HT-29 (cell line): ENCODE results near the gene CDK5RAP3. TPM values are rescaled to one million over a fixed set of nuclear protein-coding genes. Genes with fewer than 3 reads are reported as not detected.
A peak's percentile ranks its signal among the peaks of the same experiment; 100 is the strongest.
"Not testable (repeated sequence)": the region's sequence is repeated elsewhere in the genome, so short reads cannot be mapped to it uniquely, and the experiment has no call there.

Source experiments
- DNase-seq: peaks from one replicate; pipeline ENCODE4 v3.0.0-alpha.2; 2015; ENCODE audit warnings: low spot score
- total RNA-seq: library from RNA; depleted of rRNA; stranded (reverse); fragments of >200 nt; shearing (Covaris generic); gene quantifications from 2 replicates; pipeline ENCODE4 v1.2.3, GENCODE V29; 2014; rRNA removed

The CDK5RAP3 gene
- total RNA-seq, result 132 and 142 TPM in 2 replicates

DNA sequence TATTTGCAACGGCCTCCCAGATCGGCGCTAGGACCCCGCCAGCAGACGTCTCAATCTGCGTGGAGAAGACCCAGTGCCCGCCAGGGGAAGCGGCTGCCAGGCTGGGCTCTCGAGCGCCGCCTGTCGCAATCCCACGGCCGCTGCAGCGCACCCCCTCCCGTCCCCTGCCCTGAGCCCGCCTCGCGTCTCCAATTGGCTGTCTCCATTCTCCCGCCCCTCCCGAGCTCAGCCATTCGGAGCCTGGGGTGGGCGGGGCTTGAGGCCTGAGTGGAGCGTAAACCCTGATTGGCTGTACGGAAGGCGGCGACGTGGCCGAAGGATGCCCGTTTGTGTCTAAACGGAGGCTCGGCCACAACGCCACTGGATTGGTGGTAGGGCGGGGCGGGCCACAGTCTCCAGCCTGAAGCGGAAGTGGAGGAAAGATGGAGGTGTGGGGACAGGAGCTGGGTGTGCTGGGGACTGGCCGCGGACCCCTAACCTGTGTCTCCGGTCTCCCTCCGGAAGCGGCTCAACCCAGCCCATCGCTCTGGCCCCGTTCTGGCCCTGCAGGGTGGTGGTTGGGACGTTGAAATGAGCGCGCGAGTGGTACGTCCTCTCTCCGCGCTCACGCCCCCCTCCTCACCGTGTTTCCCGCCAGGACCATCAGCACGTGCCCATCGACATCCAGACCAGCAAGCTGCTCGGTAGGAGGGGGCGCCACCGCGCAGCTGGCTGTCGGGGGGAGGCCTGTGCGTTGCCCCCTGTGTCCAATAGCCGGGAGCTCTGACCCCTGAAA is at the start of gene CDK5RAP3:
Gene CDK5RAP3 (plus strand): TSS at position 389 of the 775 bp plus-strand sequence. CDS start 34 bp downstream, at position 423.
- peak; percentile 100 for DNase-seq

DNA sequence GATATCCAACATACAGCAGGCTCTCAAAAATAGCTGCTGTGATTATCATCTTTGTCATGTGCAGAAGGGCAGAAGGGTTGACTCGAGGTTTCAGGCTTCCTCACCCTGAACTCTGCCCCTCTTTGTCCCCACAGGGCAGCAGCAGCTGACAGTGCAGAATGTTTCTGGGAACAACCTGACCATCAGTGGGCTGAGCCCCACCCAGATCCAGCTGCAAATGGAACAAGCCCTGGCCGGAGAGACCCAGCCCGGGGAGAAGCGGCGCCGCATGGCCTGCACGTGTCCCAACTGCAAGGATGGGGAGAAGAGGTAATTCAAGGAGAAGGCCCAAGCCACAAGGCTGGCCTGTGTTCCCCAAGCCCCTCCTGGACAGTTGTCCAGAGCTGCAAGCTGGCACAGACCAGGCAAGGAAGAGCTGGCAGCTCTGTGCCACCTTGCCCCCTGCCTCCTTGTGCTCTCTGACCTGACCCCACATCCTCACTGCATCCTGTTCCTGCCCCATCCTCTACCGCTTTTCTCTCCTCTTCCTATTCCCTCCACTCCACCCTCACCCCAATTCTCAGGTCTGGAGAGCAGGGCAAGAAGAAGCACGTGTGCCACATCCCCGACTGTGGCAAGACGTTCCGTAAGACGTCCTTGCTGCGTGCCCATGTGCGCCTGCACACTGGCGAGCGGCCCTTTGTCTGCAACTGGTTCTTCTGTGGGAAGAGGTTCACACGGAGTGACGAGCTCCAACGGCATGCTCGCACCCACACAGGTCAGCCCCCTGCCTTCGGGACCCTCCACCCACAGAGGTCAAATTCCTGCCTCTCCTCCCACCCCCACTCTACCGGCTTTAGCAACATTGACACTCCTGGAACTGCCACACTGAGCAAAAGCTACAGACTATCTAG is 45.9 kb upstream of the CDK5RAP3 start:
- no peak for DNase-seq

GRCh38 chr17:47925678-47925988 is 45.3 kb upstream of the CDK5RAP3 start:
- no peak for DNase-seq

DNA sequence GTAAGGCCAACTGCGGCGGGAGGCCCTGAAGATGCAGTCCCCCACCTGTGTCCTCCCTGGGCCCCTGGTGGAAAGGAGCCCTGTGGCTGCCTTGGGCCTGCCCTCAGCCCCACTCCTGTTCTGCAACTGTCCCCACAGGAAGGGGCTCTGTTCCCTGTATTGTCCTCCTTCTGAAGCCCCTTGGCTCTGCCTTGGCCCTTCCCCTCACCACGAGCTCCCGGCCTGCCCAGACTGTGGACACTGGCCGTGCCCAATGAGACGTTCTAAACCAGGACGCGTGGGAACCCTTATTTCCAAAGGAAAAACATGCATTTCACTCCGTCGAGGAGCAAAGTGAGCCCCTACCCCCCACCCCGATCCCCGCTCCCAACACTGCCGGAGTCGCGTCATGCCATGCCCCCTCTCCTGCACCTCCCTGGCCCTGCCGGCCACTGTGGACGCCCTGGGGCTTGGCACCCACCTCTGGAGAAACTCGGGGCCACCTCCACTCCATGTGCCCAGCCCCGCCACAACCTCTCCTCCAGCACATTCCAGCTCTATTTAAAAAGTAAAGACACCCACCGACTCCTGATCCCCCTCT is 43.0 kb upstream of the CDK5RAP3 start:
- no peak for DNase-seq

- DNase-seq, result no peak
Observed at GRCh38 chr17:47928415-47928814, 42.5 kb upstream of the CDK5RAP3 start.

- no peak for DNase-seq
Observed at GRCh38 chr17:47929218-47930000, 41.5 kb upstream of the CDK5RAP3 start.

DNA sequence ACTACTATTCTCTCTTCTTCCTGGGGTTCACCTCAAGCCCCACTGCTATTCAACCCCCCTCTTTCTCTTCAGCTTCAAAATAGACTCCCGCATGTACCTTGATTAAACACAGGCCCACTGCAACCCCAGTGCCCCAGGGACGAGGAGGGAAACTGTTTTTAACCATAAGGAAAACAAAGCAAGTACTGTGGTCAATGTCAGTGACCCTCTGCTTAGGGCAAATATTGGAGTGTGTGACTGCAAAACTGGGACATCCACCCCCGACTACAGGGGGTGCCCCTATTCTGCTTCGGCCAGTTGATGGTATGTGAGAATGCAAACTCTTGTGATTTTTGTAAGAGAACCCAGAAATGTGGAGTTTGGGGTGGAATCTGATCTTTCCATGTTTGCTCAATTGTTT is 39.1 kb upstream of the CDK5RAP3 start:
- DNase-seq, result no peak

DNA sequence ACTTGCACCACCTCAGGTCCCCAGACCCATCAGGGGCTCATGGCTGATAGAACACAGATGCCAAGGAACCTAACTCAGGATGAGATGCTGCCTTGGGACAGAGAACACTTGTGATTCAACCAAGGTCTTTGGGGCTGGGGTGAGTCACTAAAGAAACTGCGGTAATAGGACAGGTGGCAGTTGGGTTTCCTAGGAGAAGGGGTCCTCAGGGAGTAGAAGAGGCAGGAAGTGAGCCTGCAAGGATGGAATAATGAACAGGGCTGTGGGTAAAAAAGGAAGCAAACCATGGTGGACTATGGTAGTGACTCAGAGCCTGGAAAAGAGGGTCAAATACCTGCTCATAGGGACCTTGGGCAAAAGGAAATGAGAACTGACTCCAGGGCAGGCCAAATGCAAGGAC is 36.1 kb upstream of the CDK5RAP3 start:
- no peak for DNase-seq

DNA sequence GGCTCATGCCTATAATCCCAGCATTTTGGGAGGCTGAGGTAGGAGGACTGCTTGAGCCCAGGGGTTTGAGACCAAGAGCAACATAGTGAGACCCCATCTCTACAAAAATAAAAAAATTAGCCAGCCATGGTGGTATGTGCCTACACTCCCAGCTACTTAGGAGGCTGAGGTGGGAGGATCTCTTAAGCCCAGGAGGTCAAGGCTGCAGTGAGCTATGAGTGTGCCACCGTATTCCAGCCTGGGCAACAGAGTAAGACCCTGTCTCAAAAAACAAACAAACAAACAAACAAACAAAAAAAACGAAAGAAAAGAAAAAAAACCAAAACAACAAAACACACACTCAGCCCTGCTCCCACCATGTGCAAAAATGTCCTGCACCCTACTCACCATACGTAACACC is 35.4 kb upstream of the CDK5RAP3 start:
- not testable (repeated sequence) for DNase-seq

- peak; percentile 24 for DNase-seq
Observed at GRCh38 chr17:47935961-47936360, 35.0 kb upstream of the CDK5RAP3 start.

GRCh38 chr17:47937941-47938340 is 33.0 kb upstream of the CDK5RAP3 start:
- no peak for DNase-seq

- peak; percentile 99 for DNase-seq
Observed at GRCh38 chr17:47941246-47942095, 29.4 kb upstream of the CDK5RAP3 start, which contains the start of gene PNPO. Gene PNPO, plus strand, starts transcription at chr17:47941571. Its CDS starts 105 bp downstream, at chr17:47941676.

- DNase-seq, result no peak
Observed at GRCh38 chr17:47942096-47942510, 28.8 kb upstream of the CDK5RAP3 start.

DNA sequence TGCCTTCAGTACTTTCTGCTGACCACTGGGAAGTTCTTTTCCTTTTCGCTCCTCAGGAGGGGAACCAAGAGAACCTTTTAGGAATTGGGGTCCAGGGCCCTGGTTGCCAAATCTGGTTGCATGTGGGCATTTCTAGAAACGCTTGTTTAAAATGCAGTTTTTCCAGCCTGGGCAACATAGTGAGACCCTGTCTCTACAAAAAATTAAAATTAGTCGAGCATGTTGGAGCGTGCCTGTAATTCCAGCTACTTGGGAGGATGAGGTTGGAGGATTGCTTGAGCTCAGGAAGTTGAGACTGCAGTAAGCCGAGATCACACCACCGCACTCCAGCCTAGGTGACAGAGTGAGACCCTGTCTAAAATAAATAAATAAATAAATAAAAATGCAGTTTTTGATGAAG is 28.3 kb upstream of the CDK5RAP3 start:
- DNase-seq, result no peak

- no peak for DNase-seq
Observed at GRCh38 chr17:47945080-47945479, 25.8 kb upstream of the CDK5RAP3 start.

GRCh38 chr17:47945529-47946508 is 25.1 kb upstream of the CDK5RAP3 start:
- no peak for DNase-seq

DNA sequence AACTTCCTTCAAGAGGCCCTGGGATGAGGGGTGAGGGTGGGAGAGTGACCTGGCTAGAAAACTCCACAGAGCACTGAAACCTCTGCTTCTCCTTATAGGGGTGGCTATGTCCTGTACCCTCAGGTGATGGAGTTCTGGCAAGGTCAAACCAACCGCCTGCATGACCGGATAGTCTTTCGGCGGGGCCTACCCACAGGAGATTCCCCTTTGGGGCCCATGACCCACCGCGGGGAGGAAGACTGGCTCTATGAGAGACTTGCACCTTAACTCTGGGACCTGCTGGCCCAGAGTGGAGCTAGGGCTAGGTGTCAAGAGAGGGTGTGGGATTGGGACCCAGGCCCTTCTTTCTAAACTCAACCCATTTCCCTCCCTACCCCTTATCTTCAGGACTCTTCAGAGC is 24.4 kb upstream of the CDK5RAP3 start:
- no peak for DNase-seq

GRCh38 chr17:47946929-47947397 is 23.9 kb upstream of the CDK5RAP3 start:
- DNase-seq, result peak; percentile 93

DNA sequence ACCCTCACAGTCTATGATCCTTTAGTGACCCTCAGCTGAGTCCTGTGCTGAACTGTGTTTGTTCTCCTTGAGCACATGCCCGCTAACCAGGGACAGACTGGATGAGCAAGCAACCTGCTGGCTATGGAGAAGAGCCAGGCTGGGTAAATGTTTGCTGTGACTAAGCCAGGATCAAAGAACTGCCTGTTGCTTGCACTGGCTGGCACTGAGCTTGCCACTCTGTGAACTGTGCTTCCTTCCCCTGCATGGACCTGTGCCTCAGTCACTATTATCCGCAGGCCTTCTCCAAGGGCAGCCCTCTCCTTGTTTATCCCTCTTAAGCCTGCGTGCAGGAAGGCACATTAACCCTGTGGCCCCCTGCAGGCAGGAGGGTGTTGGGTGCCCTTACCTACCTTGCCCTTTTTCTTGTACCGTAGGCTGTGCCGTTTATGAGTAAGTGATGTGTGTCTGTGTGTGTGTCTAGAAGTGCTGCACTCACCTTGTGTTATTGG is 22.2 kb upstream of the CDK5RAP3 start:
- no peak for DNase-seq
